Suppressor macrophage (primary cell): Measurements from ENCODE around the gene SLC43A2.
"Not testable (repeated sequence)": the region's sequence is repeated elsewhere in the genome, so short reads cannot be mapped to it uniquely, and the experiment has no call there.

Experiments
- DNase-seq, 4 experiments: peaks; one replicate each; pipeline ENCODE4 v3.0.0-alpha.2; 2020 to 2022

Gene SLC43A2

GRCh38 chr17:1535737-1536136, 92.9 kb downstream of the SLC43A2 start:
- DNase-seq: no peak

GRCh38 chr17:1533661-1534325, 94.8 kb downstream of the SLC43A2 start:
- no peak for DNase-seq

GRCh38 chr17:1532836-1533602, 95.6 kb downstream of the SLC43A2 start:
- DNase-seq: peak; percentile 41 to 69 (median 52)

- no peak for DNase-seq
These were observed 98.8 kb downstream of the SLC43A2 start for GRCh38 chr17:1529863-1530262.

- not testable (repeated sequence) for DNase-seq
These were observed 101.8 kb downstream of the SLC43A2 start for GRCh38 chr17:1526876-1527275.

- no peak for DNase-seq
These were observed 106.0 kb downstream of the SLC43A2 start for GRCh38 chr17:1522626-1523025.

- no peak for DNase-seq
These were observed 107.5 kb downstream of the SLC43A2 start for GRCh38 chr17:1521086-1521640.

DNA sequence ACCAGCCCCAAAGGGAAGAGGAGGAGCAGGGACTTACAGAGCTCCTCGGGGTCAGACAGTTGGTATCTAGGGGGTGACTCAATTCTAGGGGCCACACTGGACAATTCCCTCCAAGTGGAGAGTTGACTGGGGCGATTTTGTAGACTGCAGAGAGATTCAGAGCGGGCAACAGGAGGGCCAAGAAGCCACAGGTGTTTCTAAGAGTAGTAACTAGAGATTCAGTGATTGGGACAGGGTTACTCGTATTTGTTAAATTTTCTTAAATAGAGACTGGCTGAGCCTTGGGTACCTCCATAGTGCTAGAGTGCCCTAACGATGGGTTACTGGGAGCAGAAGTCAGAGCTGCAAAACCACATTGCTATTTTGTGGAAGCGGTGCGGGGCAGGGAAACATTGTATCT, 109.0 kb downstream of the SLC43A2 start:
- DNase-seq: no peak
